Kidney (tissue), 14 donors: ENCODE measurements around the gene LDLRAD1. TPM values are rescaled to one million over a fixed set of nuclear protein-coding genes. Genes with fewer than 3 reads are reported as not detected.
A peak's percentile ranks its signal among the peaks of the same experiment; 100 is the strongest.

Experiments used
- DNase-seq, 5 donors: peaks; one replicate each; pipeline ENCODE4 v3.0.0-alpha.2; 2013 to 2020
- FAIRE-seq: peaks from 2 replicates; lab custom pipeline; 2012; peaks lifted over from hg19 to GRCh38; lab: Jason Lieb, UNC
- H3K27ac ChIP-seq, 2 donors: one replicate each; pipeline ENCODE4 v1.7.0; 2013; ENCODE audit warnings: low read depth in 2 of 2, low read length in 2 of 2, inconsistent platforms in 1 of 2
- H3K27me3 ChIP-seq: one replicate; pipeline ENCODE4 v1.7.1; 2013; ENCODE audit warnings: low read length, inconsistent platforms; ENCODE audit not compliant: control insufficient read depth, insufficient read depth
- H3K36me3 ChIP-seq, 3 donors: one replicate each; pipeline versions ENCODE4 v1.7.0 to v1.7.1; 2013; ENCODE audit warnings: low read length in 3 of 3, control low read depth in 1 of 3, inconsistent platforms in 1 of 3; ENCODE audit not compliant: insufficient read depth in 3 of 3, control insufficient read depth in 2 of 3
- H3K4me1 ChIP-seq, 3 donors: one replicate each; pipeline versions ENCODE4 v1.7.0 to v1.7.1; 2013; ENCODE audit warnings: low read length in 3 of 3, inconsistent platforms in 1 of 3, low read depth in 1 of 3; ENCODE audit not compliant: control insufficient read depth in 2 of 3, insufficient read depth in 2 of 3
- H3K4me3 ChIP-seq, 3 donors: one replicate each; pipeline versions ENCODE4 v1.7.0 to v1.8.1; 2013; ENCODE audit warnings: low read length in 3 of 3, control low read depth in 1 of 3, inconsistent platforms in 1 of 3
- H3K9ac ChIP-seq, 3 donors: one replicate each; pipeline versions ENCODE4 v1.7.0 to v1.7.1; 2013; ENCODE audit warnings: low read length in 3 of 3, control low read depth in 1 of 3, inconsistent platforms in 1 of 3
- H3K9me3 ChIP-seq, 3 donors: one replicate each; pipeline versions ENCODE4 v1.7.0 to v1.7.1; 2013; ENCODE audit warnings: low read length in 3 of 3, control low read depth in 1 of 3, inconsistent platforms in 1 of 3; ENCODE audit not compliant: control insufficient read depth in 2 of 3, insufficient read depth in 1 of 3
- intact Hi-C: fragments of 100-400 bp; cut with DNase I; formaldehyde crosslinking; loops from one replicate; pipeline ENCODE4 v1.11.1; 2022
- polyA plus RNA-seq: library from polyadenylated mRNA; stranded (reverse); fragments of 350-450 nt; fragmentation: Illumina TruSeq; extraction: RNeasy Lipid Tissue Mini Kit (QIAGEN cat#74804); gene quantifications from one replicate; pipeline ENCODE4 v1.2.3, GENCODE V29; 2014; ENCODE audit warnings: low read depth, low replicate concordance; ENCODE audit not compliant: insufficient read depth
- total RNA-seq: library from RNA; stranded (reverse); fragmentation: NEBNext Ultra II Directional; extraction: Animal tissue kit (Norgen Biotek cat#: 25700); gene quantifications from one replicate; pipeline ENCODE4 v1.2.1, GENCODE V29; 2021
- TF ChIP-seq, protein P1 (sequence below): IDR thresholded peaks from 3 replicates; pipeline ENCODE4 v1.5.1; 2012; ENCODE audit warnings: mild to moderate bottlenecking, moderate library complexity, borderline replicate concordance; ENCODE audit not compliant: insufficient read depth; ENCODE audit errors: extremely low read depth
- donor health status: control.
- donor health status: control.
- donor health status: control.
- donor health status: control.
- donor health status: control.
- donor health status: DM: yes; HTN: yes; CAD: no.
- donor health status: Normal renal cell carcinoma (clear cell type).

Gene LDLRAD1
- total and polyA plus RNA-seq, 2 donors from 2014 or later, result not detected

DNA sequence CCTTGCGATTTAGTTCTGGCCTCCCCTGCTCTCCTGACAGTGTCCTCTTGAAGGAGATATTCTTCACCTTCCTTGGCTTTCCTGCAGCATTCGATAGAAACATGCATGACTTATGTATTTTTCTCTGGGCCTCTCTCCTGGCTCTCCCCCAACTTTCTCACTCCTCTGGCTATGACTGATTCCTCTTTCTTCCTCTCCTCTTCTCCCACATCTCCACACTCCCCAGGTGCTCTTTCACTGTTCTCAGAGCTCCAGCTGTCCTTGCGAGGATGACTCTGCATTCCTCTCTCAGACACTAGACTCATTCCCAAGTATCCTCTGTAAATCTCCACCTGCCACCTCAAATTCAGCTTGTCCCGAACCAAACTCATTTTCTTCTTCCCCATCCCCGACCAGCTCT lies 53.9 kb downstream of the LDLRAD1 start:
- no peaks in the 10 kb centered on the region for H3K9me3 ChIP-seq
- no peak overlapping the region for H3K27ac ChIP-seq
- H3K4me1 ChIP-seq, result no peaks in the 10 kb centered on the region
- no peak for DNase-seq
- intact Hi-C loops, result no loop called here
- TF ChIP-seq, protein P1, sequence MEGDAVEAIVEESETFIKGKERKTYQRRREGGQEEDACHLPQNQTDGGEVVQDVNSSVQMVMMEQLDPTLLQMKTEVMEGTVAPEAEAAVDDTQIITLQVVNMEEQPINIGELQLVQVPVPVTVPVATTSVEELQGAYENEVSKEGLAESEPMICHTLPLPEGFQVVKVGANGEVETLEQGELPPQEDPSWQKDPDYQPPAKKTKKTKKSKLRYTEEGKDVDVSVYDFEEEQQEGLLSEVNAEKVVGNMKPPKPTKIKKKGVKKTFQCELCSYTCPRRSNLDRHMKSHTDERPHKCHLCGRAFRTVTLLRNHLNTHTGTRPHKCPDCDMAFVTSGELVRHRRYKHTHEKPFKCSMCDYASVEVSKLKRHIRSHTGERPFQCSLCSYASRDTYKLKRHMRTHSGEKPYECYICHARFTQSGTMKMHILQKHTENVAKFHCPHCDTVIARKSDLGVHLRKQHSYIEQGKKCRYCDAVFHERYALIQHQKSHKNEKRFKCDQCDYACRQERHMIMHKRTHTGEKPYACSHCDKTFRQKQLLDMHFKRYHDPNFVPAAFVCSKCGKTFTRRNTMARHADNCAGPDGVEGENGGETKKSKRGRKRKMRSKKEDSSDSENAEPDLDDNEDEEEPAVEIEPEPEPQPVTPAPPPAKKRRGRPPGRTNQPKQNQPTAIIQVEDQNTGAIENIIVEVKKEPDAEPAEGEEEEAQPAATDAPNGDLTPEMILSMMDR, result no peak
- H3K27me3 ChIP-seq, result no peaks in the 10 kb centered on the region
- no peak overlapping the region for H3K4me3 ChIP-seq
- H3K9ac ChIP-seq, result no peak overlapping the region
- H3K36me3 ChIP-seq, result peaks cover 4 to 36% (median 33%) of the 10 kb centered on the region in 3 donors
- no peak for FAIRE-seq

DNA sequence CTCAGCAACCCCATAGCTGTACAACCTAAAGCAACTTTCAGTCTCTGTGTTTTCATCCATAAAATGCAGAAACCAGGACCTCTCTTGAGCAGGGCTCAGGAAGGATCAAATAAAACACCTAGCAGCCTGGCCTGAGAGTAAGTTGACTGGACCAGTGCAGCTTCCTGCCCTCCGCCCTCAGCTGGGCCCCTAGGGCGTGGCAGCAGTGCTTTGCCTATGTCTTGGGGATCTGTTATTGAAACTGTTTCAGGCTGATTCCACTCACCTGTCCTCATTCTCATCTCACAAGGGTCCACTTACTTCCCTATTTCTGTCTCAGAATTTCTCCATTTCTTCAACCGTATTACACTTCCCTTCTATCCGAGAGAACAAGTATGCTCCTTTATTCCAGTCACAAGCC lies 54.5 kb downstream of the LDLRAD1 start:
- H3K27me3 ChIP-seq, result no peaks in the 10 kb centered on the region
- H3K9ac ChIP-seq, result no peak overlapping the region
- H3K4me3 ChIP-seq, result no peak overlapping the region
- TF ChIP-seq, protein P1, result no peak
- no peak overlapping the region for H3K27ac ChIP-seq
- intact Hi-C loops, result no loop called here
- DNase-seq (no peak), FAIRE-seq (no peak)
- H3K9me3 ChIP-seq, result no peaks in the 10 kb centered on the region
- no peaks in the 10 kb centered on the region for H3K4me1 ChIP-seq
- H3K36me3 ChIP-seq, result peaks cover 2 to 33% (median 33%) of the 10 kb centered on the region in 3 donors

DNA sequence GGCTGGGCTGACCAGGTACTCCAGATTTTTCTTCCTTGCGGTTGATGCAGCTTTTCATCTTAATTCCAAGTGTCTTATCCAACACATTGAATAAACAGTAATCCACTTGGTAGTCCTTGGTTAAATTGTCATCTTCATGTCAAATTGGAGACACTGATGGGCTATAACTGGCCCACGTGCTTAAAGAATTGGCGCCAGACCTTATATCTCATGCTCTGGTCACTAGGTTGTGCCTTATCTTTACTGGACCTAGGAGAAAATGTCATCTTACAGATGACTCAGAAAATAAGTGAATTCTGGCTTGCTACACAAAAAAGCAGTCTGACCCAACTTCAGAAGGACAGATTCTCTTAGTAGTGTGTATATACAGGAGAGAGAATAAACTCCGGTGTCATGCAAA lies 55.6 kb downstream of the LDLRAD1 start:
- no peaks in the 10 kb centered on the region for H3K27me3 ChIP-seq
- TF ChIP-seq, protein P1, result no peak
- no peaks in the 10 kb centered on the region for H3K4me1 ChIP-seq
- H3K9me3 ChIP-seq, result no peaks in the 10 kb centered on the region
- DNase-seq (no peak), FAIRE-seq (no peak)
- peaks cover 2 to 29% (median 29%) of the 10 kb centered on the region in 3 donors for H3K36me3 ChIP-seq
- intact Hi-C loops, result no loop called here
- no peak overlapping the region for H3K4me3 ChIP-seq
- H3K9ac ChIP-seq, result no peak overlapping the region
- no peak overlapping the region for H3K27ac ChIP-seq

DNA sequence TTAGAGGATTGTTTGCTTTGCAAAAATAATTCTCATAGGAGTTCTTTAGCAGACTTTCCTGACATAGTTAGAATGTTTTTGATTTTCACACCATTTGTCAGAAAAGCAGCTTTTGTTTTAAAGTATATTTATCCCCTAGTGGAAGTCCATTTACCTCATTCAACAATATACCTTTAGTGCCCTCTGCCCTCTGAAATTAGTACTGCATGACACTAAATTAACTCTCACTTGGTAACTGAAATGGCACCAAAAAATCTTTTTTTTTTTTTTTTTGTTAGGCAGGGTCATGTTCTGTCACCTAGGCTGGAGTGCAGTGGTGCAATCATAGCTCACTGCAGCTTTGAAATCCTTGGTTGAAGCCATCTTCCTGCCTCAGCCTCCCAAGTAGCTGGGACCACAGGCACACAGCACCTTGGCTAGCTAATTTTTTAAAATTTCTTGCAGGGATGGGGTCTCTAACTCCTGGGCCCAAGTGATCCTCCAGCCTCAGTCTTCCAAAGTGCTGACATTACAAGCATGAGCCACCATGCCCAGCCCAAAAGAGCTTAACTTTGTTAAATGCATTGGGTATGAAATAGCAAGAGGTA lies 58.2 kb downstream of the LDLRAD1 start:
- Histone ChIP-seq H3K36me3 (peaks cover 2 to 27% (median 16%) of the 10 kb centered on the region in 3 donors), H3K27me3 (no peaks in the 10 kb centered on the region), H3K9me3 (no peaks in the 10 kb centered on the region), H3K9ac (peak overlapping the region in 1 of 3 donors; percentile 4), H3K4me3 (no peak overlapping the region), H3K27ac (no peak overlapping the region), H3K4me1 (no peaks in the 10 kb centered on the region)
- intact Hi-C loops, result no loop called here
- TF ChIP-seq, protein P1, result peak; percentile 27
- DNase-seq (no peak), FAIRE-seq (no peak)
